TTC549 (cell line): ENCODE measurements around the gene F3.
A peak's percentile ranks its signal among the peaks of the same experiment; 100 is the strongest.

Source experiments
- FAIRE-seq: peaks from 2 replicates; lab custom pipeline; 2012; peaks lifted over from hg19 to GRCh38; lab: Jason Lieb, UNC

The F3 gene

GRCh38 chr1:94527447-94528031, 14.0 kb downstream of the F3 start:
- no peak for FAIRE-seq

- FAIRE-seq, result no peak
Measured at GRCh38 chr1:94526152-94526980, 15.2 kb downstream of the F3 start.

DNA sequence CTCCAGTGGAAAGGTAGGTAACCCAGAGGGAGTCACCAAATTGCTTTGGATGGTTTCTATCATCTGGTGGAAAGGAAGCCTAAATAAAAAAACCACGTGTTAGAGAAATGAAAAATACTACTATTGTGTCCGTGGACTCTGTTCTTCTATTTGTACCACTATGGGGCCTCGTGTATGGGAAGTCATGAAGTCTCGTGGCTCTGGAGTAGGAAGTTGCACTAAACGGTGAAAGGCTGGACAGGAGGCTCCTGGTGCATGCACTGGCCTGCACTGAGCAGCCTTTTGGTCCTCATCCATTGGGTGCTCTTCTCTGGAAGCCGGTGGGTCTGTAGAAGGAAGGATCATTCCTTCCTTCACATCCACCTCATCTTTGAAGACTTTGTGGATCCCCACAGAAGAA, 17.0 kb downstream of the F3 start:
- no peak for FAIRE-seq

DNA sequence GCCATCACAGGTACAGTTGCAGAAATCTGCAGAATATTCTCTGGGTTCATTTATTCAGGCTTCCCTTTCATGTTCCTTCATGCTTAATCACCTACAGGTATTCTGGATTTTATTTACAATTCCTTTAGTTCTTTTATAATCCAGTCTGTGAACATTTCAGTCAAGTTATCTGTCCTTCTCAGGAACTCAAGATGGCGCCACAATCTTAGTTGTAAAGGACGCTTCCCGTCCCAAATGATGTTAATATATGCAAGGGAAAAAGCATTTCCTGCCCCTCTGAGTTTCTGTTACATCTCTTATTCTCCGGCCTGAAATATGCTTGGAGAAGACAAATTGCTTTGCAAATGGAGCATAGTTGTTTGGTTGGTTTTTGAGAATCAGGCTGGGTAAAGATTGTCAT, 19.3 kb downstream of the F3 start:
- no peak for FAIRE-seq

DNA sequence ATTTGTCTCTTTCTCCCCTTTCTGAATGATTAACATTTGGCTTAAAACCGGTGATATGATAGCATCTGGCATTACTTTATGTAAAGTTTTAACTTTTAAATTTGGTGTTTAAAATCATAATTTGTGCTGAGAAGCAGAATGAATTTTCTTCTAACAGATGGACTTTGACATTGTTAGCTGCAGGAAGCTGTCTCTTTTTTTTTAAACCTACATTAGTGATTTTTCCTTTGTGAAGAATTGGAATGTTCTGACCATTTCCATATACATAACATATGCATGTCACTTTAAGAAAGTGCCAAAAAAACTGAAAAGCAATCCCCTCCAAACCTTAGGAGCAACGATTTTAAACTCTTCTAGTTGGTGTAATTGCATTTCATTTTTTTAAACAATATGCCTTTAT, 22.2 kb downstream of the F3 start:
- FAIRE-seq, result no peak

GRCh38 chr1:94515296-94515947, 26.1 kb downstream of the F3 start:
- no peak for FAIRE-seq

DNA sequence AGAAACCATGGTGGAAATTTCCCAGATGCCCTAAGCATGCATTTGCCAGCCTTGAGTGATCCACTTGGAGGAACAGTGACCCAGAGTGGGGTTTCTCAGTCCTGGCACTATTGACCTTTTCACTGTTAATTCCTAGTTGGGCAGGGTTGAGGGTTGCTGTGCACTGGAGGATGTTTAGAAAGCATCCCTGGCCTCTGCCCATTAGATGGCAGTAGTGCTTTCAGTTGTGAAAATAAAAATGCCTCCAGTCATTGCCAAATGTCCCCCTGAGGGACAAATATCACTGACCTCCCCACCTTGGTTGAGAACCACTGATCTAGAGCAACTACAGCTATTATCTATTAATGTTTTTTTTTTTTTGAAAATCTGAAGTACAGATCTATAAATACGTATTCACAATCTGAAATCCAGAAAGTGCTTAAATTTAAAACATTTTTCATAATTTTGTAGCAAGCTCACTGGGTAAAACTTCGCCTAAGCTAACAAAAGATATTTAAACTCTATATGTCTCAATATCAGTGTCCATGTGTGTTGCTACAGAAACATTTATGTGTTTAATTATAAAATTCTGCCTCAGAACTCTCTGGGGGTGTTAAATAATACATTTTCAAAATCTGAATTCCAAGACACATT, 27.3 kb downstream of the F3 start:
- FAIRE-seq, result peak; percentile 42

- FAIRE-seq, result no peak
Measured at GRCh38 chr1:94512816-94513215, 28.7 kb downstream of the F3 start.

GRCh38 chr1:94504601-94505000, 37.0 kb downstream of the F3 start:
- FAIRE-seq, result no peak

- no peak for FAIRE-seq
Measured at GRCh38 chr1:94503153-94503552, 38.4 kb downstream of the F3 start.

DNA sequence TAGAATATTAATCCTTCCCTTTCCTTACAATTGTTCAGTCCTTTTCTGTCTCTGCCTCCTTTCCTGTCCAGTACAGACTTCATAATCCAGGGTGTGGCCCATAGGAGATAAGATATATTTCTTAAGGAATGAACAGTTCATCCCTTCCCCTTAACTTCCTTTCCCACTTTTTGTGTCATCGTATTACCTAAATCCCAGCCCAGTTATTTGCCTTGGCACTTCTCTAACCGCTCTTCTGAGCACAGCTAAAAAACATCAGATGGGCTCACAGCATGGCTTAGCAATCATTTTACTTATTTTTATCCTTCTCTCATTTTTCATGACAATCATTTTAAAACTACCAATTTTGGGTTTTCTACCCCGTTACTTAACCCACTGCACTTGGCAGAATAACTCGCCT, 39.6 kb downstream of the F3 start:
- no peak for FAIRE-seq

- no peak for FAIRE-seq
Measured at GRCh38 chr1:94501426-94501825, 40.1 kb downstream of the F3 start.

DNA sequence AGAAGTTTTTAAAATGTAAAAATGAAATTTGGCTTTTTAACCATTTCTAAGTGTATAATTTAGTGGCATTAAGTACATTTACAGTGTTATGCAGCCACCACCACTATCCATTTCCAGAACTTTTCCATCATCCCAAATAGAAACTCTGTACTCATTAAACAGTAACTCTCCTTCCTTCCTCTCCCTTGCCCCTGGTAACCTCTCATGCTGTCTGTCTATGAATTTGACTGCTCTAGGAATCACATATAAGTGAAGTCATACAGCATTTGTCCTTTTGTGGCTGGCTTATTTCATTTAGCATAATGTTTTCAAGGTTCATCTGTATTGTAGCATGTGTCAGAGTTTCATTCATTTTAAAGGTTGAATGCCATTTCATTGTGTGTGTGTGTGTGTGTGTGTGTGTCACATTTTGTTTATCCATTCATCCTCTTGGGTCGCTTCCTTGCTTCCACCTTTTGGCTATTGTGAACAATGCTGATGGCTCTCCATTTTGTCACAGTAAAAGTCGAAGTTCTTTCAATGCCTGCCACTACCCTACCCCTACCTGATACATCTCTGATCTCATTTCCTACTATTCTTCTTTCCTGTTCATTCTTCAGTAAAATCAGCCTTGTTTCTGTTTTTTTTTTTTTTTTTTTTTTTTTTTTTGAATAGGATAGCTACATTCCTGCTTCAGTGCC, 45.3 kb downstream of the F3 start:
- FAIRE-seq, result no peak

DNA sequence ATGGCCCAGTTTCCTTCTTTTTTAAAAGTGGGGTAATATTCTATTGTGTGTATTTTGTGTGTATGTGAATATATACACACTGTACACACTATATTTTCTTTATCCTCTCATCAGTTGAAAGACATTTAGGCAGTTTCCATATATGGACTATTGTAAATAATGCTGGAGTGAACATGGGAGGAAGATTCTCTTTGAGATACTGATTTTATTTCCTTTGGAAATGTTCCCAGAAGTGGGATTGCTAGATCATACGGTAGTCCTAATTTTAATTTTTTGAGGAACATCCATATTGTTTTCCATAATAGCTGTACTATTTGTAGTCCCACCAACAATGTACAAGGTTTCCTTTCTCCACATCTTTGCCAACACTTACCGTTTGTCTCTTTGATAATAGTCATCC, 51.0 kb downstream of the F3 start:
- FAIRE-seq, result no peak

DNA sequence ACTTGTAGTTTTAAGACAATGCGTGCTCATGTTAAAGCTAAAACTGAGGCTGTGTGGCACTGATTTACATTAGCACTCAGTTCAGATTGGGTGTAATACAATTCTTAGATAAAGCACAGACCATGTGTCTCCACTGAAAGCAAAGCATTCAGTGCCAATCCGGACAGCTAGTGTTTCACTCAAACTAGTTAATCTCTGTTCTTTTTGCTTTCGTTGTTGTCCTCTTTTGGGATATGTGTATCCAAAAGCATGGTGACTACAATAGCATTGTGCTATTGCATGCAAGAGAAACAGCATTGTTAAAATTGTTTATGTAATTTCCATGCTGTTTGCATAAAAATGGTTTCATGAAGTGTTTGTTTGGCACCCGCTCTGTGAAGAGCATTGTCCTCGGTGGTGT, 54.6 kb downstream of the F3 start:
- no peak for FAIRE-seq

- FAIRE-seq, result peak; percentile 53
Measured at GRCh38 chr1:94481473-94481933, 60.1 kb downstream of the F3 start.

DNA sequence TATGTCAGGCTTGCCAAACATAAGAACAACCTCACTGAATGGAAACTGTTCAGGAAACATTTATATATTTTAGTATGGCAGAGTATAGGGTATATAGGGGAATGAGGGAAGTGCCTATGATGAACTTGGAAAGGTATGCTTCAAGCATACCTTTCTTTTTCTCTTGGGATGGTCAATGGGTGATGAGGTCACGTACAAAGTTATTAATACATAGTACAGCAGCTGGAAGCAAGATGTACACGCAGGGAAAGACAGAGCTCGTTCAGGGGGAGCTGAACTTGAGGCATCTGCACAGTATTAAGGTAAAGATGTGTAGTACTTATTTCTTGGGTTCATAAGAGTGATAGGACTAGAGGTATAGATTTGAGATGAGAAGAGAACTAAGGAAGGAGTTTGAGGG, 61.9 kb downstream of the F3 start:
- no peak for FAIRE-seq
